Inflammatory macrophage treated with lipopolysaccharide for 4 hours (primary cell): Measurements from ENCODE around the gene ZNF750.
A peak's percentile ranks its signal among the peaks of the same experiment; 100 is the strongest.
"Not testable (repeated sequence)": the region's sequence is repeated elsewhere in the genome, so short reads cannot be mapped to it uniquely, and the experiment has no call there.

Source experiments
- DNase-seq: peaks from one replicate; pipeline ENCODE4 v3.0.0-alpha.2; 2020

ZNF750 gene

DNA sequence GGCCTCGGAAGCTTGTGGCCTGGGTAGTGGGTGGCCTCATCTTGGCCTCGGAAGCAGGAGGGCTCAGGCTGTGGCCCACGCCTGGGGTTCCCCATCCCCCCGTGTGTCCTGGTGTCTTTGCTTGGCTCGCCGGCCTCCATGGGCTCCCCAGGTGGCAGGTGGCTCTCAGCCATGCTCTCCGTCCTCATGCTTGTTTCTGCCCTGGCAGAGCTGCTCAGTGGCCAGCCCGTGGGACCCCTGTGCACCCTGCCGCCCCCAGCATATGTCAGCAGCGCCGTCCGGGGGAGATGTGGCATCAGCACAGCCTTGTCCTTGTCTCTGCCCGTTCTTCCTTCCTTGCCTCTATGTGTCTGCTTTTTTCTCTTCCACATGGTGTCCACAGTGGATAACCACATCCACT lies 49.4 kb downstream of the ZNF750 start:
- no peak for DNase-seq

DNA sequence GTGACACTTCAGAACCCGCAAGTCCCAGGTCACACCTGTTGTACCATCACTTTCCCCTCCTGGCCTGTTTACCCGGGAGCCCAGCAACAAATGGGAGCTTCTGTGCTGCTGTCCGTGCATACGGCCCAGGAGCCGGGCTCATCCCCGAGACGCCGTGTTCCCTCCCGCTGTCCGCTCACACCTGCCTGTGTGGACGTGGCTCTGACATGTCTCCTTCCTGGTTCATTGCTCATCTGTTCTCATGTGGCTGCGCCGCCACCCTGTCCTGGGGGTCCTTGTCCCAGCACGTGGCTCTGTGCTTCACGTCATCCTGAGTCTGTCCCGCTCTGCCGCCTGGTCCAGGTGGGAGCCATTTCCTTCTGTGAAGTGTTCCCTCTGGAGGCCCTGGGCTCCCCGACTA lies 50.0 kb downstream of the ZNF750 start:
- no peak for DNase-seq

DNA sequence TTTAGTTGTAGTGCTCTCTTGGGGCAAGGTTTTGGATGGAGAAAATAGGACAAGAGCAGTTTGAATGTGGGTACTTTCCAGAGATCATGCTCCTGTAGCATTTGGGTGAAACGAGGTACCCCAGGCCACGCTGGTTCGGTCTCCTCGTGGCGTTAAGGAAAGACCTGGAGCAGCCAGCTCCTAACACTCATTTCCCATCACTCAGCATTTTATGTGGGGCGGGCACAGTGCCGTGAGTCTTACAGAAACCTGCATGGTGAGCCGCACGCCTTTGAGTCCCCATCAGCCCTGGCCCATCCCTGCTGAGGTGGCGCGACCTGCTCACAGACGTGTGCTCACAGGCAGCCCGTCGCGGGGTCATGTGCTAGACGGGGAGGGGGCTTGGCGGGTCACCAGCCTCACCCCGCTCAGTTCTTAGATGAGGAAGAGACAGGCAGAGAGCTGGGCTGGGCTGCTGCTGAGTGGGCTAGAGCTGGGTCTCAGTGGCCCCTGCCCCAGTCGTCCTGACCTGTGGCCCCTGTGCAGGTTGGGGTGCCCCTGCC lies 50.7 kb downstream of the ZNF750 start:
- no peak for DNase-seq

DNA sequence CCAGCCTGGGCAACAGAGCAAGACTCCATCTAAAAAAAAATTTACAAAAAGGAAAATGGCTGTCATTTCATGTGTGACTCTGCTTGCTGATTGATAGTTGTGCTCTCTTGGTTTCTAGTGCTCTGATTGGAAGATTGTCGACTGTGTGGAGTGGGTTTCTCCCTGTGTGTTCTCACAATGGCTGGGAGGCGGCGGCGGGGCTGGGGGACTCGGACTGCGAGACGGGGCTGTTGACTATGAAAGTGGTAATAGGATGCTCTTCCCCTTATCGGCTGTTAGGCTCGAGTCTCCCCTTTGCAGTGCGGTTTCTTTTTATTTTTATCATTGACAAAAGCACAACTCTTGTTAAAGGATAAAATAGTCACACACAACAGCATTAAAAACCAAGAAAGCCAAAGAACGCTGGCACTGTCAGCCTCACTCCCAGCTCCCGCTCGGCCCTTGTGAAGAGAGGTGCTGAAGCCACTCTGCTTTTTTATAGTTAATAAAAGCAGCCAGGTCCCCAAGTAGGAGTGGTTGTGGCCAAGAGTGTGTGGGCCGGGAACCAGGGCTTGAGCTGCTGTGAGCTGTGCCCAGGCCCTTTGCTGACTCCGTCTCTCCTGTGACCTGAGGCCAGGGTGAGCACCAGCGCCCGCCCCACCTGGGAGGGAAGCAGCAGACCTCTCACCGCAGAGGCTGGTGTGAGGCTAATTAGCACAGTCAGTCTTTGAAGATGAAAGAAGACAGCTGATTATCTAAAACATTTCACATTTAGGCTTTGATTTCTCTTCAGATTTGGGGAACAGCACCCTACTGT lies 51.4 kb downstream of the ZNF750 start:
- DNase-seq: no peak

DNA sequence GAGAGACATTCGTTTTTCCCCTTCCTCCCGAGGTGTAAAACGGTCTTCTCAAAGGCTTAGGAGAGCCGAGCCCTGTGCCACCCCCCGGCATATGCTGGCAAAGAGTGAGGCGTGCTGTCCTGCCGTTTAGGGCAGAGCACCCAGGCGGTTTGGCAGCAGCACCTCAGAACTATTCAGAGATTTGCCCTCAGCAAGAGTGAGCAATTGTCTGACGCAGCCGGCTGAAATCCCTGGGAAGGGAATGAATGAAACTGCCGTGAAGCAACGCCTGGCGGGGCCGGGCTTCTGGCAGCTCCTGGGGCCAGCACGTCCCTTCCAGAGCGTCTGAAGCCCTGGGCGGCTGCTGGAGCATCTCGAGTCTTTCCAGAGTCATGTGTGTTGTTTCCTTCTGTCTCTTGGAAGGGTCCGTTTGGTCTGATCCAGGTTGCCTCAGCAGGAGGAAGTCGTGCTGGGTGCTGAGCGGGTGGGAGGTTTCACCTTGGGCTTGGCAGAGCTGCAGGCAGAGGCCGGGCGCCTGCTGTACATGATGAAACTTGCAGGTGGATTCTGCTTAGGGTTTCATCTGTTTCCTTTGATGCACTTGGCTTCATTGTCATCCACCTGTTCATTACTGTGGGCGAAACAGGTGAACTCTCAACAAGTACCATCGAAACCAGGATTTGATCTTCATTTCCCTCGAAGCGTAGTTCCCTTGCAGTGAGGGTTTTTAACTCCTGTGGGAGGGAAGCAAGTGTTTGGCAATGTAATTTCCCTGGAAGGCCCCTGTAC lies 52.6 kb downstream of the ZNF750 start:
- DNase-seq: no peak

DNA sequence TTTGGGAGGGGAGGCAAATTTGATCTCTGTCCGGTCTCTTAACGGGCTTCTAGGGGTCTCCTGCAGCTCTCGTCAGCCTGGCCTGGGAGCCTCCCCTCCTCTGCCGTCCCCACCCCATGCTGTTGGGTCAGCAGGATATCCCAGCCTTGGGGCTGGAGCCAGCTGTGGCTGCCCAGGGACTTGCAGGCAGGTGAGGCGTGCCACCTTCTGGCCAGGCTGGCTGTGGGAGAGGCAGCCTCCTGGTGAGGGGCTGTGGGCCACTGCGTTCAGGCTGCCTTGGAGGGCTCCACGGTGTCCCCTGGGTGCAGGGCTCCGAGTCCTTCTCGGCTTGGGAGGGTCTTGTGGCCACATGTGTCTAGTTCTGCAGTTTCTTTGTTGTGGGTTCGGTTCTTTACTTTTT lies 53.4 kb downstream of the ZNF750 start:
- DNase-seq: no peak

DNA sequence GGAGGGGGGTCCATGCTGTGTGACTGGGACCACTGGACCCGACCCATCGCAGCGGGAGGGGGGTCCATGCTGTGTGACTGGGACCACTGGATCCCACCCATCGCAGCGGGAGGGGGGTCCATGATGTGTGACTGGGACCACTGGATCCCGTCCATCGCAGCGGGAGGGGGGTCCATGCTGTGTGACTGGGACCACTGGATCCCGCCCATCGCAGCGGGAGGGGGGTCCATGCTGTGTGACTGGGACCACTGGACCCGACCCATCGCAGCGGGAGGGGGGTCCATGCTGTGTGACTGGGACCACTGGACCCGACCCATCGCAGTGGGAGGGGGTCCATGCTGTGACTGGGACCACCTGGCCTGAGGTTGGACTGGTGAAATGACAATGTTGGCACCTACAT lies 54.2 kb downstream of the ZNF750 start:
- DNase-seq: not testable (repeated sequence)

DNA sequence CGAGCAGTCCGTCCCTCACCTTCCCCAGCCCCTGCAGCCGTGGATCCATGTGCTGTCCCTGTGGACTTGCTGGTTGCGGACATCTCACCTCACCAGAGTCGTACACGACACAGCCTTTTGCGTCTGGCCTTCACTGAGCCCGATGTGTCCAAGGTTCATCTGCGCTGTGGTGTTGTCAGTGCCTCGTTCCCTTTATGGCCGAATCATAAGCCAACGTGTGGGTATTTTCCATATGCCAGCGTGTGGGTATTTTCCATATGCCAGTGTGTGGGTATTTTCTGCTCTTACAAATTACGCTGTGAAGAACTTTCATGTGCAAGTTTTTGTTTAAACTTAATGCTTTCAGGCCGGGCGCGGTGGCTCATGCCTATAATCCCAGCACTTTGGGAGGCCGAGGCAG lies 56.3 kb downstream of the ZNF750 start:
- DNase-seq: no peak

DNA sequence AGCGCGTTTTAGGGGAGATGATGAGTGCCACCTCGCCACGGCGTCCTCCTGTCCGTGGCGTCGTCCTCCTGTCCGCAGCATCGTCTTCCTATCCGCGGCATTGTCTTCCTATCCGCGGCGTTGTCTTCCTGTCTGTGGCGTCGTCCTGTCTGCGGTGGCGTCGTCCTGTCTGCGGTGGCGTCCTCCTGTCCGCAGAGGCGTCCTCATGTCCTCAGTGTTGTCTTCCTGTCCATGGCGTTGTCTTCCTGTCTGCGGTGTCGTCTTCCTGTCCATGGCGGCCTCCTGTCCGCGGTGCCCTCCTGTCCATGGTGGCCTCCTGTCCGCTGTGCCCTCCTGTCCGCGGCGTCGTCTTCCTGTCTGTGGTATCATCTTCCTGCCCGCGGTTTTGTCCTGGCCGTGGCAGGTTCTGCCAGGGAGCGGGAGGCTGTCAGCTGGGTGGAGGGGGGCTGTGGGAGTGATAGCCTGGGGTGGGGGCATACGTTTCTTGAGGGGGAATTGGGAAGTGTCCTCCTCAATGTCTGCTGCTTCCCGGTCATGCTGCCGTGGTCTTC lies 57.1 kb downstream of the ZNF750 start:
- no peak for DNase-seq

DNA sequence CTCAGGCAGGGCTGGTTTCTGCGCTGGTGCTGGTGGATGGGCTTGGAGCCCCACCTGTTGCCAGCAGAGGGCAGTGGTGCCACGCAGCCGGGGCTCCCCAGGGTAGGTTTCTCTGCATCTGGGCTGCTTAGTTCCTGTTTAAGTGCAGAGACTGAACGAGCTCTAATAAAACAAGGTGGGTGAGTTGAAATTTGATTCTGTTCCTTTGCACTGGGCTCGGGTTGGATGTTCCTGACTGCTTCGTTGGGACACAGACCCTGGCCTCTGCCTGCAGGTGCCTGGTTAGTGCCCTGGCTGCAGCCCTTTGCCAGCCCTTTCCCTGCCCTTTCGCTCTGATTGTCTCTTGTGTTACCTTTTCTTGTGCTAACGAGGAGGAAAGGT lies 57.9 kb downstream of the ZNF750 start:
- peak; percentile 79 for DNase-seq

DNA sequence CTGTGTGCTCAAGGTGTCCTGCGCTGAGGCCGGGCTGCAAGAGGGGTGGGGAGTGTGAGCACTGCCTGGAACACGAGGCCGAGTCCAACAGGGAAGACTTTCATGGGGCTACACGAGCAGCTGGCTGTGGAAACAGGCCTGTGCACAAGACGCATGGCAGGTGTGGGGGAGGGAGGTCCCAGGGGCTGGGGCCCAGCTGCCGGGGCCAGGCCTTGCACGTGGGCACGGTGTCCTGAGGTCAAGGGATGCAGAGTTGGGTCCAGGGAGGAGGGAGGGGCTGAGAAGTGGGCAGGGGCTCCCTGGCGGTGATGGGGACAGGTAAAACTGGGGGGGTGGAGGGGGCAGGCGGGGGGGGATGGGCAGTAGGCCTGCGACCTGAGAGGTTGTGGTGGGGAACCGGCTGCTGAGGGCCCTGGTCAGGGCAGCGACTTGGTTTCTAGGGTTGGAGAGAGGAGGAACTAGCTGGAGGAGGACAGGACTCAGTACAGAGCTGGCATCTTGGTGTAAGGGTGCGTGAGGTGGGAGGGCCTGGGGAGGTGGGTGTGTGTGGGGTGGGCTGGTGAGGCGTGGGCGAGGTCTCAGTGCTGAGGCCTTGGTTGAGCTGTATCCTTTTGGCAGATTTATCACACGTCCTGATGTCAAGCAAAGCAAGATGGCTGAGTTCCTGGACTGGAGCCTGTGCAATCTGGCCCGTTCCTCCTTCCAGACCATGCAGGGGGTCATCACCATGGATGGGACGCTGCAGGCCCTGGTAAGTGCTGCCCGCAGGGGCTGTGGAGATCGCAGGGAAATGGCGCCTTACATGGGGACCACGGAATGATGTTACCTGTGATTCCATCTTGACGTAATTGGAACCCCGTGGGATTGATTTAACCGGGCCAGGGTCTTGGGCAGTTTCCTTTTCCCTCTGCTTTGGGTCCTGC lies 58.6 kb downstream of the ZNF750 start:
- DNase-seq: no peak

DNA sequence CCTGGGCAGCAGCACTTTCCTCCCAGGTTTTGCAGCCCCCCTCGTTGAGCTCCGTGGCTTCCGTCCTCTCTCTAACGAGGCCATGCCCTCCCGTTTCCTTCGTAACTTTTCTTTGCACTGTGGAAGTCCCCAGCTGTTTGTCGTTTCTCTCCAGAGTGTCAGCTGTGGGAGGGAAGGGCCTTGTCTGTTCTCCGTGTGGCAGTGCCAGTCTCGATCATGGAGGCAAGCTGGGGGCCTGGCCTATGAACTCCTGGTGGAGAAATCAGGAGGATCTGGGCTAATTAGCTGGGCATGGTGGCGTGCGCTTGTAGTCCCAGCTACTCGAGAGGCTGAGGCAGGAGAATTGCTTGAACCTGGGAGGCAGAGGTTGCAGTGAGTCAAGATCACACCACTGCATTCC lies 59.6 kb downstream of the ZNF750 start:
- no peak for DNase-seq

DNA sequence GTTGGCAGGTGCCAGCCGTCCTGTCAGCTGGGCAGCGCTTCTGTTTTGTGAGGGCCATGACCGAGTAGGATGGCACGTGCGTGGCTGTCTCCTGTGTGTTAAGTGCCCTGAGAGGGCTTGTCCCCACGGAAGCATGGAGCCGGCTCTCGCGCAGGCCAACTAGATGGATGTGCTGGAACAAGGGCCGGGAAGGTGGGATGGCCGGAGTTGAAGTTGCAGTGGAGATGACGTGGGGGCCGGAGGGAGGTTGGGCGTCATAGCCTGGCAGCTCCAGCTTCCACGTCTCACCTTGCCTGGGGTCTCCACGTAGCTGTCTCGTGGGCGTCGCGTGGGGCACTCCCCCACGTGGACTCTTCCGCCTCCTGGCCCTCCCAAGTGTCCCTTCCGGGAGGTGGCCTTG lies 60.3 kb downstream of the ZNF750 start:
- DNase-seq: no peak
